Stimulated activated CD4-positive, alpha-beta T cell treated with anti-CD3 and anti-CD28 coated beads, Interleukin-4, amount 100 ng/mL, for 1 hour (primary cell): ENCODE results near the gene OPHN1.
"Not testable (repeated sequence)": the region's sequence is repeated elsewhere in the genome, so short reads cannot be mapped to it uniquely, and the experiment has no call there.

Source experiments
- DNase-seq: peaks from one replicate; pipeline ENCODE4 v3.0.0-alpha.2; 2020

The OPHN1 gene

GRCh38 chrX:68421636-68422035 lies 11.7 kb downstream of the OPHN1 start:
- DNase-seq, result no peak

GRCh38 chrX:68420559-68420958 lies 12.7 kb downstream of the OPHN1 start:
- DNase-seq, result no peak

GRCh38 chrX:68419975-68420374 lies 13.3 kb downstream of the OPHN1 start:
- no peak for DNase-seq

GRCh38 chrX:68417651-68418050 lies 15.6 kb downstream of the OPHN1 start:
- no peak for DNase-seq

- no peak for DNase-seq
These were observed 16.7 kb downstream of the OPHN1 start for GRCh38 chrX:68416592-68416991.

- no peak for DNase-seq
These were observed 18.0 kb downstream of the OPHN1 start for GRCh38 chrX:68415316-68415715.

- DNase-seq, result no peak
These were observed 20.0 kb downstream of the OPHN1 start for GRCh38 chrX:68413254-68413653.

GRCh38 chrX:68411729-68412128 lies 21.6 kb downstream of the OPHN1 start:
- DNase-seq, result no peak

- no peak for DNase-seq
These were observed 24.1 kb downstream of the OPHN1 start for GRCh38 chrX:68409194-68409593.

GRCh38 chrX:68403522-68403921 lies 29.8 kb downstream of the OPHN1 start:
- DNase-seq, result no peak

GRCh38 chrX:68403038-68403437 lies 30.3 kb downstream of the OPHN1 start:
- no peak for DNase-seq

GRCh38 chrX:68402094-68402493 lies 31.2 kb downstream of the OPHN1 start:
- DNase-seq, result no peak

- no peak for DNase-seq
These were observed 35.0 kb downstream of the OPHN1 start for GRCh38 chrX:68398291-68398690.

- DNase-seq, result no peak
These were observed 36.3 kb downstream of the OPHN1 start for GRCh38 chrX:68396953-68397352.

GRCh38 chrX:68389419-68389960 lies 43.8 kb downstream of the OPHN1 start:
- DNase-seq, result not testable (repeated sequence)

GRCh38 chrX:68387776-68388175 lies 45.5 kb downstream of the OPHN1 start:
- DNase-seq, result no peak

GRCh38 chrX:68383540-68383939 lies 49.8 kb downstream of the OPHN1 start:
- no peak for DNase-seq

- not testable (repeated sequence) for DNase-seq
These were observed 55.7 kb downstream of the OPHN1 start for GRCh38 chrX:68377579-68377978.

- no peak for DNase-seq
These were observed 56.9 kb downstream of the OPHN1 start for GRCh38 chrX:68376373-68376772.

- DNase-seq, result no peak
These were observed 57.5 kb downstream of the OPHN1 start for GRCh38 chrX:68375803-68376202.

GRCh38 chrX:68372665-68373064 lies 60.6 kb downstream of the OPHN1 start:
- no peak for DNase-seq

- DNase-seq, result no peak
These were observed 63.7 kb downstream of the OPHN1 start for GRCh38 chrX:68369559-68369958.

GRCh38 chrX:68365341-68365740 lies 68.0 kb downstream of the OPHN1 start:
- DNase-seq, result no peak

- DNase-seq, result no peak
These were observed 69.3 kb downstream of the OPHN1 start for GRCh38 chrX:68363984-68364383.

- no peak for DNase-seq
These were observed 74.6 kb downstream of the OPHN1 start for GRCh38 chrX:68358679-68359078.

- DNase-seq, result no peak
These were observed 77.7 kb downstream of the OPHN1 start for GRCh38 chrX:68355629-68355920.
